Measurements from ENCODE around the gene CCDC73.
"Not testable (repeated sequence)": the region's sequence is repeated elsewhere in the genome, so short reads cannot be mapped to it uniquely, and the experiment has no call there.

CCDC73 gene

GRCh38 chr11:32794439-32794838 is at the start of gene CCDC73:
Gene CCDC73 (minus strand): TSS chr11:32794662. CDS start chr11:32760243, 34,419 bp downstream.
- no peak for DNase-seq

DNA sequence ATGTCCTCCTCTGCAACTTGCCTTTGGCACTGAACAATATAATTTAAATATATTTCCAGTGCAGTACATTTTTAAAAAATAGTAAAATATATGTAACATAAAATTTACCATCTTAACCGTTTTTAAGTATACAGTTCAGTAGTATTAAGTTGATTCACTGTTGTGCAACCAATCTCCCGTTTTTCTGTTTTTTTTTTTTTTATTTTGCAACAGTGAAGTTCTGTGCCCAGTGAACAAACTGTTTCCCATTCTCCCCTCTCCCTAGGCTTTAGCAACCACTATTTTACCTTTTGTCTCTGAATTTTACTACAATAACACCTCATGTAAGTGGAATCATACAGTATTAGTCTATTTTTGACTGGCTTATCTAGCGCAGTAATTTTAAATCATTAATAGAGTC is 49.1 kb upstream of the CCDC73 start:
- DNase-seq, result no peak

DNA sequence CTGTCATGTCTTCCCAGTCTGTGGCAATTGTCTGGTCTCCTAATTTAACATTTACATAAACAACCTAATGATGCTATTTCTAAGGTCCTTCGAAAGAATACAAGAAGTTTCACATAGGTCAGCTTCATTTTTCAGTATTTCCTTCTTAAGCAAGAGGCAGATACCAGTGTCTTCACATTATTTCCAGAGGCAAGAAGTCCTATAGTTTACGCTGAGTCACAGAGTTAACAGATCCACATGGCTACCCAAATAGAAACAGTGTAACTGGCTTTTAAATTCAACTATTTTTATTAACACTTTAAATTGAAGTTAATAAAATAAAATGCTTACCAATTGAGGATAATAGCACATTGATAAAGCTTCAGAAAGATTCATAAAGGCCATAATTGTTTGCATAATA is 46.1 kb upstream of the CCDC73 start:
- no peak for DNase-seq

DNA sequence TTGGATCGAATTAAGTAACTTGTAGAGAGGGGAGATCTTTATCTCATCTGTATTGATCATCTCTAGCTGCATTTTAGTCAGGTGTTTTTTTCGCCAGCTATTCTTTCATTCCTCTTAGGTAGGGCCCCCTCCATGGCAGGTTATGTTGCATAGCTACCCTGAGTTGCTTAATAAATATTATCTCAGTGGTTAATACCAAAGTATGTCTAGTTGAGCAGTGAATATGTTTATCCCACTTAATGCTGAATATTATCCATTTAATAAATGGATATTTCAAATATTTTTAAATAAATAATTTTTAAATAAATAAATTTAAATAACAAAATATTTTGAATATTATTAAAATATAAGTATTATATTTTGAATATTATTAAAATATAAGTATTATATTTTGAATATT is 44.8 kb upstream of the CCDC73 start:
- DNase-seq, result no peak

- no peak for DNase-seq
These were observed 44.2 kb upstream of the CCDC73 start for GRCh38 chr11:32838505-32839274.

DNA sequence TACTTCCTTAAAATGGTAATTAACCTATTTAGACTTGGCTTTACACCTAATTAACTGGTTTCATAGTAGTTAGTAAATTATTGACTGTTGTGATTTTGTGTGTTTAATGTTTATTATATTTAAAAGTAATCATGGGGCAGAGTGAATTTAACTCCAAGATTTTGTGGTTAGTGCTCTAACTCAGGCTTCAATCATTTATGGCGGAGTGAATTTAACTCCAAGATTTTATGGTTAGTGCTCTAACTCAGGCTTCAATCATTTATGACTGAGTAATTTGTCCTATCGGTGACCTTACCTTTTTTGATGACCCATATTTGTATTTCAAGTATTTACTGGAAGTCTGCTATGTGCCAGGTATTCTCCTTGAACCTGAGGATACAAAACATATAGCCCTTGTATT is 42.5 kb upstream of the CCDC73 start:
- no peak for DNase-seq

GRCh38 chr11:32833921-32834320 is 39.5 kb upstream of the CCDC73 start:
- DNase-seq, result no peak

GRCh38 chr11:32831221-32831620 is 36.8 kb upstream of the CCDC73 start:
- no peak for DNase-seq

GRCh38 chr11:32830796-32831195 is 36.3 kb upstream of the CCDC73 start:
- no peak for DNase-seq

GRCh38 chr11:32830413-32830738 is 35.9 kb upstream of the CCDC73 start:
- no peak for DNase-seq

- no peak for DNase-seq
These were observed 35.4 kb upstream of the CCDC73 start, which contains the start of gene PRRG4 for GRCh38 chr11:32829680-32830412. Gene PRRG4 (plus strand): TSS chr11:32829927. CDS start chr11:32830530, 603 bp downstream.

DNA sequence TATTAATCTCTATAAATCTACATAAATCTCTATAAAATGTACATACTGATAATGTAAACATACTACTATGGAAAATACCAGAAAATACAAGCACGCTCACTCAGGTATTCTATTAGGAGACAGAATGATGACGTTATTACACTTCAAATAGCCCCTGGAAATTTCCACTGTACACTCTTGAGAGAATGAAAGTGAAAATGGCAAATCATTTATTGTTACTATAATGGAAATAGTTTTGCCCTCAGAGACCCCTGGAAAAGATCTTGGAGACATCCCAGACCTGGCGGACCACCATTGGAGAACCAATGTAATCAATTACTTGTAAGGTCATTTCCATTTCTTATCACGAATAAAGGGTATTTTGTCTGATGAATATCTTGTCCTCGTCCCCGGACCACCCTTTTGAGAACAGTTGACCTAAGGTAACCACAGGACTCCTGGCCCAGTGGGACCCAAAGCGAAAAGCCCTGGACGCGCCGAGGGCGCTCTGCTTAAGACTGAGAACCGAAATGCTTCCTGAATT is 34.8 kb upstream of the CCDC73 start:
- DNase-seq, result no peak

DNA sequence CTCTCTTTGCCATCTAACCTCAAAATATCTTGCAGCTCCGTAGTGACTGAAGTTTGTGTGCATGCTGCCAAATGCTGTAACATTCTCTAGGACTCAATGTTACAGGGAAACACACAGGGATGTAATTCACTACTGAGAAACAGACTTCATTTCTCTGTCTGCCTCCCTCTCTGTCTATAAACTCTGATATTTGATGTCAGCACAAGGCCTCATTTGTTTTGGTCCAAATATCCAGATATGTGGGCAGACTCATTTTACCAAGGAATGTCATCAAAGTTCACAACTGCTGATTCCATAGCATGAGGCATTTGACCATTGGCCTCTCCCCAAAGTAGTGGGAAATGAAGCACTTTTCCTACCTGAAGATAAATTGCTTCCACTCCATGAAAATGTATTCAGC is 32.8 kb upstream of the CCDC73 start:
- no peak for DNase-seq

- no peak for DNase-seq
These were observed 31.7 kb upstream of the CCDC73 start for GRCh38 chr11:32826113-32826512.

- not testable (repeated sequence) for DNase-seq
These were observed 29.2 kb upstream of the CCDC73 start for GRCh38 chr11:32823617-32824016.

GRCh38 chr11:32821917-32822560 is 27.6 kb upstream of the CCDC73 start:
- no peak for DNase-seq

- no peak for DNase-seq
These were observed 27.1 kb upstream of the CCDC73 start for GRCh38 chr11:32821517-32821916.

GRCh38 chr11:32820497-32820896 is 26.0 kb upstream of the CCDC73 start:
- DNase-seq, result no peak

DNA sequence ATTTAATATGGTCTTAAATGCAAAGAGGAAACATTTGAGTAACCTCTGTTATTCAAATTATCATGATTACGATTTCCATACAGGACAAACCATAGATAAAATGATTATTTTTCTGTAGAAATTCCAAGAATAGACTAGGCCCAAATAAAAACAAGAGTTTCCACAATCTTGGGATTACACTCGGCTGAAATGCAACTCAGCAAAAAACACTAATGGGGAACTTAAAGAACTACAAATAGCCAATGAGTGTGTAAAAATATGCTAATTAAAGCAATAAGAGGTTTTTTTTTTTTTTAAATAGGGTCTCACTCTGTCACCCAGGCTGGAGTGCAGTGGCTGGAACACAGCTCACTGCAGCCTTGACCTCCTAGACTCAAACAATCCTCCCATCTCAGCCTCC is 24.7 kb upstream of the CCDC73 start:
- no peak for DNase-seq

DNA sequence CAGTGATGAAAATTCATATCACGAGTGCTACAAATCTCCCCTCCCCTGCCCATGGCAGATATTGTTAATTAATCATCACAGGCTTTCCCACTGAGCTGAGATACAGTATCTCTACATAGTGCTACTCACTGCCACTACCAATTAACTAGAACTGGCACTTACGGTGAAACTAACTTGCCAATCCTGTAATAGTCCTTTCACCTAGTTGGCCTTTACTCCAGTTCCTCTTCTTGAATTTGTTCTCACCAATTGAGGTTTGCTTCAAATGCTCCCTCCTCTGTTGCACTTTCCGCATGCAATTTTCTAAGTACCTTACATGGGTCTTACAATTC is 23.4 kb upstream of the CCDC73 start:
- no peak for DNase-seq

GRCh38 chr11:32817181-32817851 is 22.9 kb upstream of the CCDC73 start:
- no peak for DNase-seq

GRCh38 chr11:32809313-32809712 is 14.9 kb upstream of the CCDC73 start:
- no peak for DNase-seq

GRCh38 chr11:32796425-32796824 is 2.0 kb upstream of the CCDC73 start:
- no peak for DNase-seq
